ENCODE results near the gene RPL15. TPM values are rescaled to one million over a fixed set of nuclear protein-coding genes. Genes with fewer than 3 reads are reported as not detected.
"Not testable (repeated sequence)": the region's sequence is repeated elsewhere in the genome, so short reads cannot be mapped to it uniquely, and the experiment has no call there.

The RPL15 gene
- total and polyA plus RNA-seq, 2 donors (not counting 1 experiment from before 2014, with no cell fraction given) = 2,177 to 5,195 TPM

- Histone ChIP-seq H3K27ac (ENCODE audit: low read length in 2 of 2) (no peak overlapping the region), H3K9me3 (ENCODE audit: control extremely low read depth in 1 of 3, control insufficient read depth in 2 of 3, insufficient read depth in 1 of 3, low read length in 2 of 3) (peaks cover 0 to 8% (median 0%) of the 10 kb centered on the region in 3 donors), H3K36me3 (replicated peaks in 1 of 2; ENCODE audit: control extremely low read depth in 1 of 2, control insufficient read depth in 1 of 2, extremely low read depth in 1 of 2, insufficient read depth in 2 of 2, low read length in 1 of 2) (no peaks in the 10 kb centered on the region), H3K27me3 (replicated peaks in 1 of 4; ENCODE audit: control extremely low read depth in 1 of 4, control insufficient read depth in 3 of 4, insufficient read depth in 4 of 4, low read length in 3 of 4) (no peaks in the 10 kb centered on the region), H3K9ac (ENCODE audit: low read length) (no peak overlapping the region), H4K20me1 (ENCODE audit: control insufficient read depth, insufficient read depth, low read length, poor library complexity, severe bottlenecking) (peaks cover 42% of the 10 kb centered on the region), H3K4me1 (ENCODE audit: control insufficient read depth in 2 of 2, insufficient read depth in 2 of 2, low read length in 2 of 2) (peaks cover 0 to 13% of the 10 kb centered on the region in 2 donors), H2AFZ (ENCODE audit: insufficient read depth, low read depth, low read length, poor library complexity, severe bottlenecking) (no peak overlapping the region), H3K4me2 (replicated peaks; ENCODE audit: low read depth, low read length, poor library complexity, severe bottlenecking) (no peak overlapping the region), H3K79me2 (ENCODE audit: control insufficient read depth, insufficient read depth, low read length) (peaks cover 44% of the 10 kb centered on the region), H3K4me3 (ENCODE audit: control extremely low read depth in 1 of 5, extremely low read depth in 1 of 5, insufficient read depth in 1 of 5, low read depth in 2 of 5, low read length in 4 of 5) (no peak overlapping the region)
- POLR2A ChIA-PET = no interaction called here
- CTCF ChIA-PET = interaction anchor here (0.9 kb wide), 1 partner anchor 9 kb away, joined by 4 read pairs; no protein-coding TSS in a partner anchor
- Mint-ChIP-seq H3K9me3 (ENCODE audit: insufficient read depth) (no peaks in the 10 kb centered on the region), H3K27ac (no peak overlapping the region), H3K27me3 (no peaks in the 10 kb centered on the region), H3K4me3 (no peak overlapping the region), H3K4me1 (peaks cover 49% of the 10 kb centered on the region)
- intact Hi-C loops (cut with micrococcal nuclease) = loop anchor here (10.0 kb wide), 1 partner anchor 1315 kb away; no protein-coding TSS in a partner anchor
- ATAC-seq (ENCODE audit: low read depth) (no peak), DNase-seq (no peak)
- 93% methylated on average over 3 of the region's 8 CpGs for WGBS (ENCODE audit: insufficient coverage)
- TF ChIP-seq CTCF (IDR thresholded peaks at IDR 0.05) = no peak
- no peak for TF ChIP-seq EZH2 (IDR thresholded peaks at IDR 0.05; ENCODE audit: borderline replicate concordance, insufficient read depth, low read depth, low read length, poor library complexity, severe bottlenecking)
Measured at GRCh38 chr3:23879485-23879884, 37.4 kb upstream of the RPL15 start.

GRCh38 chr3:23880703-23881339, 36.1 kb upstream of the RPL15 start:
- H3K27me3 Mint-ChIP-seq = no peaks in the 10 kb centered on the region
- DNase-seq = no peak
- H4K20me1 ChIP-seq (ENCODE audit: control insufficient read depth, insufficient read depth, low read length, poor library complexity, severe bottlenecking) = peaks cover 41% of the 10 kb centered on the region
- no peaks in the 10 kb centered on the region for H3K9me3 Mint-ChIP-seq (ENCODE audit: insufficient read depth)
- ChIA-PET POLR2A (interaction anchor here (0.5 kb wide), 1 partner anchor 724 kb away, joined by 3 read pairs; no protein-coding TSS in a partner anchor), CTCF (interaction anchor here (0.9 kb wide), 1 partner anchor 7 kb away, joined by 4 read pairs; no protein-coding TSS in a partner anchor)
- no CpG with 5 or more reads among the region's 4 CpGs for WGBS (ENCODE audit: insufficient coverage)
- H3K4me2 ChIP-seq (replicated peaks; ENCODE audit: low read depth, low read length, poor library complexity, severe bottlenecking) = no peak overlapping the region
- peaks cover 41% of the 10 kb centered on the region for H3K79me2 ChIP-seq (ENCODE audit: control insufficient read depth, insufficient read depth, low read length)
- H3K36me3 ChIP-seq (replicated peaks in 1 of 2; ENCODE audit: control extremely low read depth in 1 of 2, control insufficient read depth in 1 of 2, extremely low read depth in 1 of 2, insufficient read depth in 2 of 2, low read length in 1 of 2) = no peaks in the 10 kb centered on the region
- H3K4me3 Mint-ChIP-seq = no peak overlapping the region
- H3K27ac Mint-ChIP-seq = peak overlapping the region; percentile 64
- no peaks in the 10 kb centered on the region for H3K27me3 ChIP-seq (replicated peaks in 1 of 4; ENCODE audit: control extremely low read depth in 1 of 4, control insufficient read depth in 3 of 4, insufficient read depth in 4 of 4, low read length in 3 of 4)
- H3K27ac ChIP-seq (ENCODE audit: low read length in 2 of 2) = no peak overlapping the region
- H3K9ac ChIP-seq (ENCODE audit: low read length) = no peak overlapping the region
- ATAC-seq (ENCODE audit: low read depth) = no peak
- H3K4me1 Mint-ChIP-seq = peaks cover 38% of the 10 kb centered on the region
- H3K9me3 ChIP-seq (ENCODE audit: control extremely low read depth in 1 of 3, control insufficient read depth in 2 of 3, insufficient read depth in 1 of 3, low read length in 2 of 3) = peaks cover 0 to 8% (median 0%) of the 10 kb centered on the region in 3 donors
- TF ChIP-seq CTCF (IDR thresholded peaks at IDR 0.05) = no peak
- no peak for TF ChIP-seq EZH2 (IDR thresholded peaks at IDR 0.05; ENCODE audit: borderline replicate concordance, insufficient read depth, low read depth, low read length, poor library complexity, severe bottlenecking)
- H2AFZ ChIP-seq (ENCODE audit: insufficient read depth, low read depth, low read length, poor library complexity, severe bottlenecking) = no peak overlapping the region
- no peak overlapping the region for H3K4me3 ChIP-seq (ENCODE audit: control extremely low read depth in 1 of 5, extremely low read depth in 1 of 5, insufficient read depth in 1 of 5, low read depth in 2 of 5, low read length in 4 of 5)
- intact Hi-C loops (cut with micrococcal nuclease) = no loop called here
- H3K4me1 ChIP-seq (ENCODE audit: control insufficient read depth in 2 of 2, insufficient read depth in 2 of 2, low read length in 2 of 2) = peaks cover 0 to 13% of the 10 kb centered on the region in 2 donors

- H3K4me2 ChIP-seq (replicated peaks; ENCODE audit: low read depth, low read length, poor library complexity, severe bottlenecking); H3K4me1 ChIP-seq (ENCODE audit: control insufficient read depth in 2 of 2, insufficient read depth in 2 of 2, low read length in 2 of 2); H3K4me3 Mint-ChIP-seq; H3K4me3 ChIP-seq (ENCODE audit: control extremely low read depth in 1 of 5, extremely low read depth in 1 of 5, insufficient read depth in 1 of 5, low read depth in 2 of 5, low read length in 4 of 5); H3K27me3 ChIP-seq (replicated peaks in 1 of 4; ENCODE audit: control extremely low read depth in 1 of 4, control insufficient read depth in 3 of 4, insufficient read depth in 4 of 4, low read length in 3 of 4); intact Hi-C loops (cut with micrococcal nuclease); H3K27me3 Mint-ChIP-seq; H3K9me3 Mint-ChIP-seq (ENCODE audit: insufficient read depth); ATAC-seq (ENCODE audit: low read depth); H3K9ac ChIP-seq (ENCODE audit: low read length); H2AFZ ChIP-seq (ENCODE audit: insufficient read depth, low read depth, low read length, poor library complexity, severe bottlenecking); H3K9me3 ChIP-seq (ENCODE audit: control extremely low read depth in 1 of 3, control insufficient read depth in 2 of 3, insufficient read depth in 1 of 3, low read length in 2 of 3); CTCF ChIA-PET; H3K36me3 ChIP-seq (replicated peaks in 1 of 2; ENCODE audit: control extremely low read depth in 1 of 2, control insufficient read depth in 1 of 2, extremely low read depth in 1 of 2, insufficient read depth in 2 of 2, low read length in 1 of 2); DNase-seq: not testable (repeated sequence)
- peaks cover 30% of the 10 kb centered on the region for H4K20me1 ChIP-seq (ENCODE audit: control insufficient read depth, insufficient read depth, low read length, poor library complexity, severe bottlenecking)
- POLR2A ChIA-PET = interaction anchor here (0.6 kb wide), 1 partner anchor 59 kb away, joined by 3 read pairs; no protein-coding TSS in a partner anchor
- Mint-ChIP-seq H3K27ac (peak overlapping the region; percentile 64), H3K4me1 (peaks cover 26% of the 10 kb centered on the region)
- peak overlapping the region in 1 of 2 donors; percentile 45 for H3K27ac ChIP-seq (ENCODE audit: low read length in 2 of 2)
- 38% methylated on average over 4 of the region's 4 CpGs for WGBS (ENCODE audit: insufficient coverage)
- H3K79me2 ChIP-seq (ENCODE audit: control insufficient read depth, insufficient read depth, low read length) = peaks cover 30% of the 10 kb centered on the region
Measured at GRCh38 chr3:23881993-23882392, 34.9 kb upstream of the RPL15 start.
